ENCODE data around the gene RAX2. TPM values are rescaled to one million over a fixed set of nuclear protein-coding genes. Genes with fewer than 3 reads are reported as not detected.

Gene RAX2
- total RNA-seq, 1 donor from 2014 or later: not detected

- TF ChIP-seq CTCF (conservative IDR thresholded peaks at IDR 0.05): no peak
- Mint-ChIP-seq H3K27me3 (ENCODE audit: low read depth) (peaks cover 67% of the 10 kb centered on the region), H3K4me3 (no peak overlapping the region)
Measured at GRCh38 chr19:3790209-3790734, 18.2 kb upstream of the RAX2 start.

GRCh38 chr19:3788996-3789778 is 17.2 kb upstream of the RAX2 start:
- Mint-ChIP-seq H3K4me3 (no peak overlapping the region), H3K9me3 (no peaks in the 10 kb centered on the region)

More at GRCh38 chr19:3790209-3790734, 18.2 kb upstream of the RAX2 start:
- H3K27ac Mint-ChIP-seq (ENCODE audit: unreplicated experiment): no peak overlapping the region
- H3K36me3 Mint-ChIP-seq (ENCODE audit: low read depth): no peaks in the 10 kb centered on the region
- no peaks in the 10 kb centered on the region for H3K9me3 Mint-ChIP-seq
- no peaks in the 10 kb centered on the region for H3K4me1 Mint-ChIP-seq
- no peak for DNase-seq (ENCODE audit: low read depth, low spot score)

GRCh38 chr19:3785938-3786824 is 14.2 kb upstream of the RAX2 start, which contains the start of gene MATK:
MATK (minus strand) TSS chr19:3786381; CDS start chr19:3785135, 1,246 bp downstream.
- no peak for DNase-seq (ENCODE audit: low read depth, low spot score)
- no peaks in the 10 kb centered on the region for H3K36me3 Mint-ChIP-seq (ENCODE audit: low read depth)
- peak within 1 kb of the TSS; percentile 41 for H3K4me3 Mint-ChIP-seq
- peaks cover 81% of the 10 kb centered on the region for H3K27me3 Mint-ChIP-seq (ENCODE audit: low read depth)
- H3K9me3 Mint-ChIP-seq: peaks cover 8% of the 10 kb centered on the region
- H3K4me1 Mint-ChIP-seq: no peaks in the 10 kb centered on the region
- no peak within 1 kb of the TSS for H3K27ac Mint-ChIP-seq (ENCODE audit: unreplicated experiment)
- no peak for TF ChIP-seq CTCF (conservative IDR thresholded peaks at IDR 0.05)

More at GRCh38 chr19:3788996-3789778, 17.2 kb upstream of the RAX2 start:
- no peaks in the 10 kb centered on the region for H3K4me1 Mint-ChIP-seq
- H3K27ac Mint-ChIP-seq (ENCODE audit: unreplicated experiment): no peak overlapping the region
- no peak for TF ChIP-seq CTCF (conservative IDR thresholded peaks at IDR 0.05)
- H3K36me3 Mint-ChIP-seq (ENCODE audit: low read depth): no peaks in the 10 kb centered on the region
- no peak for DNase-seq (ENCODE audit: low read depth, low spot score)
- peaks cover 75% of the 10 kb centered on the region for H3K27me3 Mint-ChIP-seq (ENCODE audit: low read depth)

GRCh38 chr19:3785451-3785937 is 13.5 kb upstream of the RAX2 start:
- no peak overlapping the region for H3K4me3 Mint-ChIP-seq
- no peaks in the 10 kb centered on the region for H3K4me1 Mint-ChIP-seq
- H3K27me3 Mint-ChIP-seq (ENCODE audit: low read depth): peaks cover 78% of the 10 kb centered on the region
- H3K9me3 Mint-ChIP-seq: peaks cover 8% of the 10 kb centered on the region
- no peak overlapping the region for H3K27ac Mint-ChIP-seq (ENCODE audit: unreplicated experiment)
- no peak for DNase-seq (ENCODE audit: low read depth, low spot score)
- H3K36me3 Mint-ChIP-seq (ENCODE audit: low read depth): no peaks in the 10 kb centered on the region
- no peak for TF ChIP-seq CTCF (conservative IDR thresholded peaks at IDR 0.05)

Measured in neural crest cell (in vitro differentiated cells).